ENCODE results near the gene GRIP1. TPM values are rescaled to one million over a fixed set of nuclear protein-coding genes. Genes with fewer than 3 reads are reported as not detected.
A peak's percentile ranks its signal among the peaks of the same experiment; 100 is the strongest.

The GRIP1 gene
- total and polyA plus RNA-seq, 2 experiments from 2014 or later, result 5.1 to 13.7 TPM

DNA sequence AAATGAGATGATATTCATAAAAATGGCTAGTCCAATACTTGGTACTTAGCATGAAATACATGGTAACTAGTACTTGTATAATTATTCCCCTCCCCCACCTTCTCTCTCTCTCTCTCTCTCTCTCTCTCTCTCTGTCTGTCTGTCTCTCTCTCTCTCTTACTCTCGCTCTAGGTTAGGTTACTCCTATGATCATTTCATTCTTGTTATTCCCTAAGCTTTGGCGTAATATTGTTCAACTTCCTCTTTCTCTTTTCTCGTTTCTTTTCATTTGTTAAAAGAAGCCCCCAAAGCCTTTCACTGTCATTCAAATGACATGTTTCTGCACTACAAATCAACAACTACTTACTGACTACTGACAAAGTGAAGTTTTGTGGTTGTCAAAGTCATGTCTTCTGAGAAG lies 89.8 kb downstream of the GRIP1 start:
- DNase-seq (ENCODE audit: low spot score) (no peak), ATAC-seq (no peak)
- no peak overlapping the region for H2AFZ ChIP-seq
- H3K27ac Mint-ChIP-seq, result no peak overlapping the region
- 0 out of 2 replicates have a peak overlapping the region, but pooled peaks have one; percentile 14 for H3K4me3 ChIP-seq
- H3K9me2 ChIP-seq (ENCODE audit: insufficient read depth), result no peaks in the 10 kb centered on the region
- H3K4me1 ChIP-seq (ENCODE audit: insufficient read depth), result peaks cover 21% of the 10 kb centered on the region
- peaks cover 5% of the 10 kb centered on the region; the same call in 1 of the 3 replicates for H3K9me3 Mint-ChIP-seq
- peak overlapping the region; percentile 72 for H3K4me2 ChIP-seq
- peaks cover 16% of the 10 kb centered on the region for H3K4me1 Mint-ChIP-seq
- no peaks in the 10 kb centered on the region for H3F3A ChIP-seq (replicated peaks; ENCODE audit: low read depth)
- no peaks in the 10 kb centered on the region for H3K79me2 ChIP-seq (replicated peaks; ENCODE audit: insufficient read depth)
- no peaks in the 10 kb centered on the region for H3K27me3 ChIP-seq (ENCODE audit: insufficient read depth)
- no peak for TF ChIP-seq ZNF114 (CRISPR knock-in tag; IDR thresholded peaks at IDR 0.05)
- H3K36me3 ChIP-seq (ENCODE audit: insufficient read depth), result no peaks in the 10 kb centered on the region
- H4K20me1 ChIP-seq (replicated peaks; ENCODE audit: insufficient read depth), result no peaks in the 10 kb centered on the region
- H3K4me3 Mint-ChIP-seq, result no peak overlapping the region
- H3K36me3 Mint-ChIP-seq (ENCODE audit: low read depth), result no peaks in the 10 kb centered on the region; the same call in 2 of the 3 replicates
- no peak overlapping the region; the same call in 1 of the 2 replicates for H3K27ac ChIP-seq (ENCODE audit: low read depth)
- H3K27me3 Mint-ChIP-seq (ENCODE audit: insufficient read depth, low read depth, poor library complexity), result no peaks in the 10 kb centered on the region

DNA sequence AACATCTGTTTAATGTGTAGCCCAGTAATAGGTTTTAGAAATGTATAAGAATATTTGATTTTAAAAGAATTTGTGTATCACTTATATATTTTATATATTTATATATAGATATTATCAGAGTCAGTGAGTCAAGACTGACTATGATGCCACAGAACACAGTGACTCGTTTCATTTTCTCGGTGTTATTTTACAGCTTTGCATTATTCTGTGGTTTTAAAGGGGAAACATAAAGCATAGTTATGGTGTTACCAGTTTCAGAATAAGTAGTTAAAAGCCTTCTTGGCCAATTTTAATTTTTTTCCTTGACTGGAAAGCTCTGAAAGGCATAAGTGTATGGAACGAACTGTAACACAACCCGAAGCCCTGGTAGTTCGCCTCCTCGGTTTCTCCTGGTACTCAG lies 91.0 kb downstream of the GRIP1 start:
- Mint-ChIP-seq H3K4me1 (peaks cover 16% of the 10 kb centered on the region), H3K36me3 (ENCODE audit: low read depth) (no peaks in the 10 kb centered on the region; the same call in 2 of the 3 replicates), H3K27me3 (ENCODE audit: insufficient read depth, low read depth, poor library complexity) (no peaks in the 10 kb centered on the region), H3K27ac (no peak overlapping the region; the same call in 1 of the 2 replicates), H3K4me3 (no peak overlapping the region), H3K9me3 (peaks cover 5% of the 10 kb centered on the region; the same call in 1 of the 3 replicates)
- Histone ChIP-seq H3K36me3 (ENCODE audit: insufficient read depth) (no peaks in the 10 kb centered on the region), H3K27me3 (ENCODE audit: insufficient read depth) (no peaks in the 10 kb centered on the region), H3K4me2 (no peak overlapping the region), H2AFZ (no peak overlapping the region), H3K4me1 (ENCODE audit: insufficient read depth) (peaks cover 21% of the 10 kb centered on the region), H3K79me2 (replicated peaks; ENCODE audit: insufficient read depth) (no peaks in the 10 kb centered on the region), H3F3A (replicated peaks; ENCODE audit: low read depth) (no peaks in the 10 kb centered on the region), H3K4me3 (no peak overlapping the region), H3K27ac (ENCODE audit: low read depth) (no peak overlapping the region), H4K20me1 (replicated peaks; ENCODE audit: insufficient read depth) (no peaks in the 10 kb centered on the region), H3K9me2 (ENCODE audit: insufficient read depth) (no peaks in the 10 kb centered on the region)
- no peak for ATAC-seq
- no peak for DNase-seq (ENCODE audit: low spot score)
- TF ChIP-seq ZNF331 (CRISPR knock-in tag; IDR thresholded peaks at IDR 0.05; ENCODE audit: low read depth) (no peak), REST (IDR thresholded peaks at IDR 0.05; ENCODE audit: unreplicated experiment) (no peak), NANOG (IDR thresholded peaks at IDR 0.05; ENCODE audit: borderline replicate concordance) (no peak), EZH2phosphoT487 (IDR thresholded peaks at IDR 0.05; ENCODE audit: unreplicated experiment) (no peak), EZH2 (IDR thresholded peaks at IDR 0.05; ENCODE audit: low read depth, unreplicated experiment) (no peak), POLR2AphosphoS5 (IDR thresholded peaks at IDR 0.05; ENCODE audit: low read depth) (no peak), ZNF114 (CRISPR knock-in tag; IDR thresholded peaks at IDR 0.05) (no peak)
- TF ChIP-seq, protein P1, sequence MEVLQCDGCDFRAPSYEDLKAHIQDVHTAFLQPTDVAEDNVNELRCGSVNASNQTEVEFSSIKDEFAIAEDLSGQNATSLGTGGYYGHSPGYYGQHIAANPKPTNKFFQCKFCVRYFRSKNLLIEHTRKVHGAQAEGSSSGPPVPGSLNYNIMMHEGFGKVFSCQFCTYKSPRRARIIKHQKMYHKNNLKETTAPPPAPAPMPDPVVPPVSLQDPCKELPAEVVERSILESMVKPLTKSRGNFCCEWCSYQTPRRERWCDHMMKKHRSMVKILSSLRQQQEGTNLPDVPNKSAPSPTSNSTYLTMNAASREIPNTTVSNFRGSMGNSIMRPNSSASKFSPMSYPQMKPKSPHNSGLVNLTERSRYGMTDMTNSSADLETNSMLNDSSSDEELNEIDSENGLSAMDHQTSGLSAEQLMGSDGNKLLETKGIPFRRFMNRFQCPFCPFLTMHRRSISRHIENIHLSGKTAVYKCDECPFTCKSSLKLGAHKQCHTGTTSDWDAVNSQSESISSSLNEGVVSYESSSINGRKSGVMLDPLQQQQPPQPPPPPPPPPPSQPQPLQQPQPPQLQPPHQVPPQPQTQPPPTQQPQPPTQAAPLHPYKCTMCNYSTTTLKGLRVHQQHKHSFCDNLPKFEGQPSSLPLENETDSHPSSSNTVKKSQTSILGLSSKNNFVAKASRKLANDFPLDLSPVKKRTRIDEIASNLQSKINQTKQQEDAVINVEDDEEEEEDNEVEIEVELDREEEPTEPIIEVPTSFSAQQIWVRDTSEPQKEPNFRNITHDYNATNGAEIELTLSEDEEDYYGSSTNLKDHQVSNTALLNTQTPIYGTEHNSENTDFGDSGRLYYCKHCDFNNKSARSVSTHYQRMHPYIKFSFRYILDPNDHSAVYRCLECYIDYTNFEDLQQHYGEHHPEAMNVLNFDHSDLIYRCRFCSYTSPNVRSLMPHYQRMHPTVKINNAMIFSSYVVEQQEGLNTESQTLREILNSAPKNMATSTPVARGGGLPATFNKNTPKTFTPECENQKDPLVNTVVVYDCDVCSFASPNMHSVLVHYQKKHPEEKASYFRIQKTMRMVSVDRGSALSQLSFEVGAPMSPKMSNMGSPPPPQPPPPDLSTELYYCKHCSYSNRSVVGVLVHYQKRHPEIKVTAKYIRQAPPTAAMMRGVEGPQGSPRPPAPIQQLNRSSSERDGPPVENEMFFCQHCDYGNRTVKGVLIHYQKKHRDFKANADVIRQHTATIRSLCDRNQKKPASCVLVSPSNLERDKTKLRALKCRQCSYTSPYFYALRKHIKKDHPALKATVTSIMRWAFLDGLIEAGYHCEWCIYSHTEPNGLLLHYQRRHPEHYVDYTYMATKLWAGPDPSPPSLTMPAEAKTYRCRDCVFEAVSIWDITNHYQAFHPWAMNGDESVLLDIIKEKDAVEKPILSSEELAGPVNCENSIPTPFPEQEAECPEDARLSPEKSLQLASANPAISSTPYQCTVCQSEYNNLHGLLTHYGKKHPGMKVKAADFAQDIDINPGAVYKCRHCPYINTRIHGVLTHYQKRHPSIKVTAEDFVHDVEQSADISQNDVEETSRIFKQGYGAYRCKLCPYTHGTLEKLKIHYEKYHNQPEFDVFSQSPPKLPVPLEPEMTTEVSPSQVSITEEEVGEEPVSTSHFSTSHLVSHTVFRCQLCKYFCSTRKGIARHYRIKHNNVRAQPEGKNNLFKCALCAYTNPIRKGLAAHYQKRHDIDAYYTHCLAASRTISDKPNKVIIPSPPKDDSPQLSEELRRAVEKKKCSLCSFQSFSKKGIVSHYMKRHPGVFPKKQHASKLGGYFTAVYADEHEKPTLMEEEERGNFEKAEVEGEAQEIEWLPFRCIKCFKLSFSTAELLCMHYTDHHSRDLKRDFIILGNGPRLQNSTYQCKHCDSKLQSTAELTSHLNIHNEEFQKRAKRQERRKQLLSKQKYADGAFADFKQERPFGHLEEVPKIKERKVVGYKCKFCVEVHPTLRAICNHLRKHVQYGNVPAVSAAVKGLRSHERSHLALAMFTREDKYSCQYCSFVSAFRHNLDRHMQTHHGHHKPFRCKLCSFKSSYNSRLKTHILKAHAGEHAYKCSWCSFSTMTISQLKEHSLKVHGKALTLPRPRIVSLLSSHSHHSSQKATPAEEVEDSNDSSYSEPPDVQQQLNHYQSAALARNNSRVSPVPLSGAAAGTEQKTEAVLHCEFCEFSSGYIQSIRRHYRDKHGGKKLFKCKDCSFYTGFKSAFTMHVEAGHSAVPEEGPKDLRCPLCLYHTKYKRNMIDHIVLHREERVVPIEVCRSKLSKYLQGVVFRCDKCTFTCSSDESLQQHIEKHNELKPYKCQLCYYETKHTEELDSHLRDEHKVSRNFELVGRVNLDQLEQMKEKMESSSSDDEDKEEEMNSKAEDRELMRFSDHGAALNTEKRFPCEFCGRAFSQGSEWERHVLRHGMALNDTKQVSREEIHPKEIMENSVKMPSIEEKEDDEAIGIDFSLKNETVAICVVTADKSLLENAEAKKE (CRISPR knock-in tag; IDR thresholded peaks at IDR 0.05), result no peak
- TF ChIP-seq, protein P2, sequence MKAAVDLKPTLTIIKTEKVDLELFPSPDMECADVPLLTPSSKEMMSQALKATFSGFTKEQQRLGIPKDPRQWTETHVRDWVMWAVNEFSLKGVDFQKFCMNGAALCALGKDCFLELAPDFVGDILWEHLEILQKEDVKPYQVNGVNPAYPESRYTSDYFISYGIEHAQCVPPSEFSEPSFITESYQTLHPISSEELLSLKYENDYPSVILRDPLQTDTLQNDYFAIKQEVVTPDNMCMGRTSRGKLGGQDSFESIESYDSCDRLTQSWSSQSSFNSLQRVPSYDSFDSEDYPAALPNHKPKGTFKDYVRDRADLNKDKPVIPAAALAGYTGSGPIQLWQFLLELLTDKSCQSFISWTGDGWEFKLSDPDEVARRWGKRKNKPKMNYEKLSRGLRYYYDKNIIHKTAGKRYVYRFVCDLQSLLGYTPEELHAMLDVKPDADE (IDR thresholded peaks at IDR 0.05), result no peak
